Measurements from ENCODE around the gene SORBS1. TPM values are rescaled to one million over a fixed set of nuclear protein-coding genes. Genes with fewer than 3 reads are reported as not detected.

Gene SORBS1
- total and polyA plus RNA-seq, 2 of the 13 experiments (the other 11 are each of a cell fraction or from before 2014, with no cell fraction given) = 16.8 to 39.8 TPM

GRCh38 chr10:95290461-95291364, 270.5 kb downstream of the SORBS1 start, which contains the start of gene PDLIM1 (continued):
- peak; percentile 58; the same call in 1 of the 2 replicates for TF ChIP-seq AKNA (CRISPR knock-in tag; IDR thresholded peaks at IDR 0.05; ENCODE audit: borderline replicate concordance)
- TF ChIP-seq U2AF2 (IDR thresholded peaks at IDR 0.05; ENCODE audit: low read depth, low read length) = no peak
- TF ChIP-seq ETV5 (CRISPR knock-in tag; IDR thresholded peaks at IDR 0.05; ENCODE audit: borderline replicate concordance) = 0 out of 2 replicates have a peak, but pooled peaks have one; percentile 6
- TF ChIP-seq HCFC1 (IDR thresholded peaks at IDR 0.05; ENCODE audit: low read depth, low read length) = no peak
- 0 out of 2 replicates have a peak, but pooled peaks have one; percentile 35 for TF ChIP-seq ZNF589 (CRISPR knock-in tag; conservative IDR thresholded peaks at IDR 0.05)
- TF ChIP-seq ZNF780A (CRISPR knock-in tag; IDR thresholded peaks at IDR 0.05) = 0 out of 2 replicates have a peak, but pooled peaks have one; percentile 27
- no peak for TF ChIP-seq MIER2 (CRISPR knock-in tag; IDR thresholded peaks at IDR 0.05)
- TF ChIP-seq ZNF709 (CRISPR knock-in tag; IDR thresholded peaks at IDR 0.05) = no peak
- TF ChIP-seq ZNF562 (CRISPR knock-in tag; IDR thresholded peaks at IDR 0.05; ENCODE audit: borderline replicate concordance) = no peak
- TF ChIP-seq ZFP37 (CRISPR knock-in tag; IDR thresholded peaks at IDR 0.05; ENCODE audit: borderline replicate concordance) = no peak
- TF ChIP-seq ZNF484 (CRISPR knock-in tag; IDR thresholded peaks at IDR 0.05; ENCODE audit: borderline replicate concordance, low read depth) = no peak
- TF ChIP-seq ZNF142 (CRISPR knock-in tag; IDR thresholded peaks at IDR 0.05) = no peak; the same call in 1 of the 2 replicates
- TF ChIP-seq POLR2AphosphoS2 (IDR thresholded peaks at IDR 0.05; ENCODE audit: low read depth, low read length) = no peak
- no peak for TF ChIP-seq ZBTB46 (CRISPR knock-in tag; IDR thresholded peaks at IDR 0.05; ENCODE audit: borderline replicate concordance)
- no peak for TF ChIP-seq XBP1 (CRISPR knock-in tag; IDR thresholded peaks at IDR 0.05)
- TF ChIP-seq ZNF792 (CRISPR knock-in tag; IDR thresholded peaks at IDR 0.05) = 0 out of 2 replicates have a peak, but pooled peaks have one; percentile 33
